ENCODE measurements around the gene TRIM31.

TRIM31 gene

DNA sequence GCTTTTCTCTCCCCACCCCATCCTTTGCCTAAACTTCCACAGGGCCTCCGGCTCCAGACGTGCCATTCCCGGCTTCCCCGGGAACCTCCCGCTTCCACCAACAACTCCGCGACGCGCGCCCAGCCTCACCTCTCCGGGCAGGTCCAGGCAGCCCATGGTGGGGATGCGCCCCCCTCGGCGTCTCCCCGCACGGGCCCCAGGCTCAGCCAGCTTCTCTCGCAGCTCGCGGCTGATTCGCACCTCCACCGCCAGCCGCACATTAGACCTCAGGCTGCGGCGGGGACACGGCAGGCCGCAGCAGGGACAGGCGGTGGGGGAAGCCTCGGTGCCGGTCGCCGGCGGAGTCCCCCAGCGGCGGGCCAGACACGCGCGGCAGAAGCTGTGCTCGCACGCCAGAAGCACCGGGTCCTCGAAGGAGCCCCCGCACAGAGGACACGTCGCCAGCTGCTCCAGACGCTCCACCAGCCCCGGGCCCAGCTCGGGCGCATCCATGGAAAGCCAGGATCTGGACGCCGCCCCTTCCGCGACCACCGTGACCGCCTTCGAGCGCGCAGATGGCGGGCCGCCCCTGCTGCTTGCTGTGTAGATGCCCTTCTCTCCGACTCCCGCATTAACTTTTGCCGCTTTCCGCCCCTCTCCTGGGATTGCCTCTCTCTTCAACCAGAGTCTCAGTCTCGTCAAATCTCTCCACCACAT is 37.6 kb downstream of the TRIM31 start, which contains the start of gene RNF39:
RNF39 (minus strand) TSS at position 676 of the 696 bp plus-strand sequence; CDS start at position 492, 184 bp downstream.
- peak; percentile 9 for DNase-seq

DNA sequence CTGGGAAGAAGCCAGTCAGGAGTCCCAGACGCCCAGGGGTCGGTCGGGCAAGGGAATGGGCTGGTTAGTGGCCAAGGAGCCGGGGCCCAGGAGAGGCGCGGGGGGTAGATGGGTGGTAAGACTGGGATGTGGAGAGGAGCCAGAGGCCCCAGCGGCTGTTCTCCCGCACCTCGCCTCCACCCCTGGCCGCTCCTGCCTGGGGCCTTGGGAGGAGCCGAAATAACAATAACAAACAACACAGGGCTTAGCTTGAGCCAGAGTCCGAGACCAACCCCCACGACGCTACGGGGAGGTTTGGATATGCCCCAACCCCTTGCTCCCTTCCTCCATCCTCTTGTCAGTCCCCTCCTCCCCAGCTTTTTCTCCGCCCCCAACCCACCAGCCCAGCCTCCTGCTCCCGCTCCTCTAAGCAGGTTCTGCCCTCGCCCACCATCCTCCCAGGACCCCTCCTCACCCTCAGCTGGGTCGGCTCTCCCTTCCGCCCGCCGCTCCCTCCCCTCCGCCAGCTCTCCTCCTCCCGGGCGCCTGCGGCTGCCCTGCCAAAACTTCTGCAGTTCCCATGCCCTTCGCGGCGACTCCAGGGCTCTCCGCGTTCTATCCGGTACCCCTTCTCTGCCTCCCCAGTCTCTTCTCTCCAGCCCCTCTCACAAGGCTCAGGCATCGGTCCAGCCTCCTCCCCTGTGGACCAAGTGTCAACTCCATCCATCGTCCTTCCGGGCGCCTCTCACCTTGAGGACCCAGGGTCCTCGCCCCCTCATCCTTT is 38.4 kb downstream of the TRIM31 start:
- no peak for DNase-seq

DNA sequence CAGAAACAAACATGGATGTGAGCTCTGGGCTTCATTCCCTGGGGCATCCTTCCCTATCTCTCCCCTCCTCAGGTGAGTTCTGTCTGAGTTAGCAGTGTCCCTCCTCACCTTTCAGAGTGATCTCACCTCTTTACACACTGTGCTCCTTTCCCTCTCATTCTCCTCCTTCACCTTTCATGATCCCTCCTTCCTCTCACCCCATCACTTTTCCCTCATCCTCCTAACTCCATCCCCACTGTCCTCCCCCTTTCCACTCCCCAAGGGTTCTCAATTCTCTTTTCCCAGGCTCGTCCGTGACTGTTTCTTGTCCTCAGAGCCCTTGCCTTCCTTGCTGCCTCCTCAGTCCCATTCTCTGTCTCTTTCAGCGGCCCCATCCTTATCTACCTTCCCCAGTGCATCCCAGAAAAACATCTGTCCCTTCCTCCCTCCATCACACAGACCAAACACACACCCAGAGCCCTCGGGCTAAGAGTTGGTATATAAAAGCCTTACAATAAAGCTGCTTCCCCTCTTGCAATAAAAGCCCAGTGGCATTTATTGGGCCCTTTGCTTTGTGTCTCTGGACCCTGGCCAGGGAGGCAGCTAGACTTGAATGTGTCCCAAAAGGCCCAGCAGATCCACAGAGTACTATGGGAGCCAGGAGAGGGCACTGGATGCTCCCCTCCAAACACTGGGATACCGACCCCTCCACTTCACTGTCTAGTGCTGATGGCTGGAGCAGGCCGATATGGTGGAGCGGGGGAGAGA is 39.2 kb downstream of the TRIM31 start:
- DNase-seq = no peak

- DNase-seq = no peak
Measured at GRCh38 chr6:30071858-30072257, 41.0 kb downstream of the TRIM31 start.

DNA sequence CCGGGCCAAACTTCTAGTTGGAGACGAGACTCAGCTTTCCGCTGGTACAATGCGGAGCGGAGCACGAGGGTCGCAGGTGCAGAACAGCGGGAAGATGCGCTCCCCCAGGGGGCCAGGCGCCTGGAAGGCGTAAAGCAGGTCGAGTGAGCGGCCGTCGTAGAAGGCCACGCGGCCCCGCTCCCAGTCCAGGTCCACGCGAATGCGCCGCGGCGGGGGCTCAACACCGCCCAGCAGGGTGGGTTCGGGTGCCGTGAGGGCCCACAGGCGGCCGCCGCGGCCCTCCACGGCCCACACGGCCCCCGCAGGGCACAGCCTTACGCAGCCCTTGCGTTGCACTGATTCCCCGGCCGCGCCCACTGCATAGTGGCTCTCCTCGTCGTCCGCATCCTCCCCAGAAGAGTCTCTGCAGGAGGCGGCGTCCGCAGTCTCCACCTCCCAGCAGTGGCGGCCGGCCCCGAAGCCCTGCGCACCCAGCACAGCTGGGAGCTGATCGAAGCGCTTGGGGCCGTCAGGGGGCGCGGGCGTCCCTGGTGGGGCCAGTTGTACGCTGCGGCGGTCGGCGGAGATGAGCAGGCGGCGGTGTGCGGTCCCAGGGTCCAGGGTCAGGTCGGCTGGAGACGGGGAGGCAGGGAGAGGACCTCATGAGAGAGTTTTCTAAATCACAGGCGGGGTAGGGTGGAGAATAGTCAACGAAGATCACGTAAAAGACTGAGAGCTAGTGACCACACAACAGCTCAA is 41.6 kb downstream of the TRIM31 start:
- no peak for DNase-seq

- DNase-seq = peak; percentile 91
Measured at GRCh38 chr6:30067460-30068139, 45.3 kb downstream of the TRIM31 start.

- peak; percentile 100 for DNase-seq
Measured at GRCh38 chr6:30066577-30067459, 46.1 kb downstream of the TRIM31 start, which contains the start of gene PPP1R11. Gene PPP1R11, plus strand, starts transcription at chr6:30067198. Its CDS starts 213 bp downstream, at chr6:30067411.

DNA sequence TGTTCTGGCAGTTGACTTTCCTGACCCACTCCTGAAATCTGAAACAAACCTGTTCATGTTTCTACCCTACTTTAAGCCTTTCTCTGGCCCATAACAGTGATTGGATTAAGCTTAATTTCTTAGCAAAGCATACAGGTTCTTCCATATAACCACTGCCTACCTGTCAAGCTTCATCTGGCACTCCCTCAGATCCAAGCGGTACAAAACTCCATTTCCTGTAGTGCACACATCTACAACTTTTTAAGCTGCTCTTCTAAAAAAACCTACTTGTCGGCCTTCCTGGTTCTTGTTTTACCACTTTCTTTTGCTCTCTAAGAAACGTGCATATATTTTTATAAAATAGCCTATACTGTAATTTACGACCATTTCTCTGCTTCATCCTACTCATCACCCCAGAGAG is 46.8 kb downstream of the TRIM31 start:
- DNase-seq = peak; percentile 29

GRCh38 chr6:30063315-30063714 is 49.6 kb downstream of the TRIM31 start:
- DNase-seq = no peak

- DNase-seq = no peak
Measured at GRCh38 chr6:30062471-30063178, 50.3 kb downstream of the TRIM31 start.

GRCh38 chr6:30061858-30062458 is 50.9 kb downstream of the TRIM31 start:
- peak; percentile 32 for DNase-seq

GRCh38 chr6:30061092-30061857 is 51.6 kb downstream of the TRIM31 start, which contains the start of gene POLR1H:
Gene POLR1H, plus strand, starts transcription at chr6:30061265. Its CDS starts 260 bp downstream, at chr6:30061525.
- peak; percentile 95 for DNase-seq

- no peak for DNase-seq
Measured at GRCh38 chr6:30060606-30061091, 52.2 kb downstream of the TRIM31 start.

DNA sequence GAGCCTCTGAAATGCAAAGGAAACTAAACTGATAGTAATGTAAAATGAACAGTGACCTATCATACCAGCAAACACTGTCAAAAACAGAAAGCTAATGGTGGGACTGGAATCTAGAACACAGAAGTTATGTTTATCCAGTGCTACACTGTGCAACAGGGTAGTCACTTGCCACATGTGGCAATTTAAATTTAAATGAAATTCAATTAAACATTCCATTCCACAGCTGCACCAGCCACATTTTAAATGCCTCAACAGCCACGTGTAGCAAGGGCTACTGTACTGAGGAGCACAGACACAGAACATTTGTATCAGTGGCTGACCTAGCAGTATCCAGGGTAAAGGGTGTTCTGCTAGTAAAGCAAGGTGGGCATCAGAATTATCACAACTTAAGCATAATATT is 57.4 kb downstream of the TRIM31 start:
- DNase-seq = no peak

DNA sequence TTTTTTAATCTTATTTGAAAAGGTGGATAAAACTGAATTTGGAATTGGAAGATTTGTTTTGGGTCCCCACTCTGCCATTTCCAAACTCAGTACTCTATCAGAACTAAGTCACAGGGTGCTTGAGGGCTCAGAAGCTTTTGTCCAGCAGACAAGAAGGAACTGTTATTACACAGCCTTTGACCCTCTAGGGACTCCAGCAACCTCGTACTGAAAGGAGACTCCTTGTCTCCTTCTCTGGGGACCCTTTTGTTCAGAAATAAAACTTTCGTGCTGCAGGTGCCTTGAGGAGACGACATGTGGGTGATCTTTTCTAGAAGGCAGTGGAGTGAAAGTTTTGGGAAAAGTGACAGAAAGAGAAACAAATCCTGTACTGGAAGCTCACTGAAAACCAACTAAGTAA is 59.2 kb downstream of the TRIM31 start:
- no peak for DNase-seq
